Spleen (tissue), 7 donors: ENCODE measurements around the gene CDK1.

Source experiments
- CTCF ChIP-seq, 11 experiments: fragments of 200-600 bp in 7 of 11; fragments of 450-650 bp in 4 of 11; sonication (generic) in 4 of 11; IDR thresholded peaks in 8 of 11; conservative IDR thresholded peaks in 3 of 11; 1 replicate in 7 of 11; 2 replicates in 4 of 11; pipeline versions ENCODE4 v1.4.0 to v1.8.0; 2016 to 2021; ENCODE audit warnings: antibody characterized with exemption in 11 of 11, inconsistent platforms in 4 of 11, mild to moderate bottlenecking in 1 of 11
- POLR2A ChIP-seq, 3 donors: fragments of 450-650 bp; IDR thresholded peaks; one replicate each; pipeline ENCODE4 v1.5.1; 2017; ENCODE audit warnings: antibody characterized with exemption in 3 of 3, mild to moderate bottlenecking in 1 of 3
- donor health status: DM: no; HTN: no; CAD: no; lungs with moderate emphysema.
- donor health status: DM: no; HTN: no; CAD: no.
- donor health status: DM: no; HTN: no; CAD: no.

- TF ChIP-seq CTCF (IDR thresholded peaks at IDR 0.05 in 8 of 11, conservative IDR thresholded peaks at IDR 0.05 in 3 of 11), result no peak
- no peak for TF ChIP-seq POLR2A (IDR thresholded peaks at IDR 0.05)
Observed at GRCh38 chr10:60732198-60732806, 46.0 kb upstream of the CDK1 start.
